Astrocyte (in vitro differentiated cells and primary cell): ENCODE results near the gene CORO2B. TPM values are rescaled to one million over a fixed set of nuclear protein-coding genes. Genes with fewer than 3 reads are reported as not detected.
A peak's percentile ranks its signal among the peaks of the same experiment; 100 is the strongest.

Experiments used
- DNase-seq: peaks from one replicate; pipeline ENCODE4 v3.0.0-alpha.2; 2010; ENCODE audit warnings: low read depth
- FAIRE-seq: peaks from 2 replicates; lab custom pipeline; 2011; peaks lifted over from hg19 to GRCh38; lab: Jason Lieb, UNC
- H2AFZ ChIP-seq: 2 replicates; pipeline ENCODE4 v1.6.0; 2012; ENCODE audit warnings: low read depth, low read length, inconsistent platforms
- H3K27ac ChIP-seq: 2 replicates; pipeline ENCODE4 v1.5.1; 2011; ENCODE audit warnings: low read depth, low read length, inconsistent platforms
- H3K27me3 ChIP-seq: 2 replicates; pipeline ENCODE4 v1.6.0; 2011; ENCODE audit warnings: low read length, inconsistent platforms; ENCODE audit not compliant: insufficient read depth
- H3K36me3 ChIP-seq: 2 replicates; pipeline ENCODE4 v1.5.1; 2011; ENCODE audit warnings: low read length, inconsistent platforms; ENCODE audit not compliant: insufficient read depth
- H3K4me1 ChIP-seq: 2 replicates; pipeline ENCODE4 v1.5.1; 2011; ENCODE audit warnings: low read length, inconsistent platforms; ENCODE audit not compliant: insufficient read depth
- H3K4me2 ChIP-seq: 2 replicates; pipeline ENCODE4 v1.6.0; 2012; ENCODE audit warnings: low read length, inconsistent platforms
- H3K4me3 ChIP-seq: 2 replicates; pipeline ENCODE4 v1.5.1; 2011; ENCODE audit warnings: low read depth, mild to moderate bottlenecking, low read length, inconsistent platforms; ENCODE audit not compliant: insufficient read depth
- H3K79me2 ChIP-seq: 2 replicates; pipeline ENCODE4 v1.6.0; 2012; ENCODE audit warnings: mild to moderate bottlenecking, low read length, inconsistent platforms; ENCODE audit not compliant: insufficient read depth
- H3K9ac ChIP-seq: 2 replicates; pipeline ENCODE4 v1.6.0; 2012; ENCODE audit warnings: mild to moderate bottlenecking, low read length, inconsistent platforms
- H3K9me3 ChIP-seq: 2 replicates; pipeline ENCODE4 v1.5.1; 2012; ENCODE audit warnings: low read depth, mild to moderate bottlenecking, low read length, inconsistent platforms; ENCODE audit not compliant: insufficient read depth
- H4K20me1 ChIP-seq: 2 replicates; pipeline ENCODE4 v1.6.0; 2012; ENCODE audit warnings: low read length, inconsistent platforms; ENCODE audit not compliant: insufficient read depth
- H3K27ac Mint-ChIP-seq: one replicate; pipeline ENCODE4 v1.8.0; 2021; ENCODE audit warnings: mild to moderate bottlenecking, mixed read lengths; ENCODE audit not compliant: unreplicated experiment
- H3K27me3 Mint-ChIP-seq: one replicate; pipeline ENCODE4 v1.8.0; 2021; ENCODE audit warnings: low read depth, mixed read lengths; ENCODE audit not compliant: unreplicated experiment
- H3K36me3 Mint-ChIP-seq: one replicate; pipeline ENCODE4 v1.8.0; 2021; ENCODE audit warnings: low read depth, mixed read lengths; ENCODE audit not compliant: unreplicated experiment
- H3K4me1 Mint-ChIP-seq: one replicate; pipeline ENCODE4 v1.8.0; 2021; ENCODE audit warnings: low read depth, mixed read lengths; ENCODE audit not compliant: unreplicated experiment
- H3K4me3 Mint-ChIP-seq: one replicate; pipeline ENCODE4 v1.8.0; 2021; ENCODE audit warnings: mild to moderate bottlenecking, moderate library complexity, mixed read lengths; ENCODE audit not compliant: unreplicated experiment
- H3K9me3 Mint-ChIP-seq: one replicate; pipeline ENCODE4 v1.8.0; 2021; ENCODE audit warnings: mild to moderate bottlenecking, mixed read lengths; ENCODE audit not compliant: unreplicated experiment
- CTCF ChIP-seq: IDR thresholded peaks from 2 replicates; pipeline ENCODE4 v1.5.1; 2011; ENCODE audit warnings: low read depth, mild to moderate bottlenecking, inconsistent platforms, low read length, moderate library complexity; ENCODE audit not compliant: insufficient read depth
- EZH2 ChIP-seq: IDR thresholded peaks from 2 replicates; pipeline ENCODE4 v1.6.1; 2012; ENCODE audit warnings: mild to moderate bottlenecking, low read length, inconsistent platforms; ENCODE audit not compliant: insufficient read depth
- total RNA-seq: library from RNA; stranded (reverse); gene quantifications from 2 replicates; pipeline ENCODE4 v1.2.1, GENCODE V29; 2021

The CORO2B gene
- total RNA-seq, 1 donor from 2014 or later: 7.4 TPM

- no peaks in the 10 kb centered on the region for H3K9me3 ChIP-seq
- H3K4me1 Mint-ChIP-seq: peaks cover 3% of the 10 kb centered on the region
- FAIRE-seq: no peak
- peaks cover 4% of the 10 kb centered on the region for H3K9me3 Mint-ChIP-seq
- no peak overlapping the region for H2AFZ ChIP-seq
- no peaks in the 10 kb centered on the region for H3K79me2 ChIP-seq
- H3K27ac Mint-ChIP-seq: no peak overlapping the region
- no peak overlapping the region for H3K4me3 Mint-ChIP-seq
- no peaks in the 10 kb centered on the region for H3K36me3 ChIP-seq
- TF ChIP-seq CTCF (no peak), EZH2 (no peak)
- H3K27ac ChIP-seq: no peak overlapping the region
- H3K4me1 ChIP-seq: no peaks in the 10 kb centered on the region
- H3K9ac ChIP-seq: no peak overlapping the region
- no peaks in the 10 kb centered on the region for H3K27me3 ChIP-seq
- H4K20me1 ChIP-seq: no peaks in the 10 kb centered on the region
- peaks cover 13% of the 10 kb centered on the region for H3K27me3 Mint-ChIP-seq
- peaks cover 15% of the 10 kb centered on the region for H3K36me3 Mint-ChIP-seq
- DNase-seq: no peak
- no peak overlapping the region for H3K4me2 ChIP-seq
- H3K4me3 ChIP-seq: no peak overlapping the region
These were observed 194.2 kb downstream of the CORO2B start for GRCh38 chr15:68773036-68773435.

- Histone ChIP-seq H3K79me2 (no peaks in the 10 kb centered on the region), H3K9me3 (no peaks in the 10 kb centered on the region), H3K36me3 (peaks cover 8% of the 10 kb centered on the region), H3K27me3 (no peaks in the 10 kb centered on the region), H2AFZ (no peak overlapping the region), H3K4me1 (no peaks in the 10 kb centered on the region), H3K4me3 (no peak overlapping the region), H3K4me2 (no peak overlapping the region), H4K20me1 (no peaks in the 10 kb centered on the region), H3K27ac (no peak overlapping the region), H3K9ac (no peak overlapping the region)
- no peaks in the 10 kb centered on the region for H3K4me1 Mint-ChIP-seq
- FAIRE-seq (no peak), DNase-seq (no peak)
- H3K9me3 Mint-ChIP-seq: peaks cover 4% of the 10 kb centered on the region
- H3K27me3 Mint-ChIP-seq: peaks cover 13% of the 10 kb centered on the region
- no peak for TF ChIP-seq EZH2
- no peak for TF ChIP-seq CTCF
- H3K4me3 Mint-ChIP-seq: no peak overlapping the region
- H3K36me3 Mint-ChIP-seq: peaks cover 15% of the 10 kb centered on the region
- H3K27ac Mint-ChIP-seq: no peak overlapping the region
These were observed 195.3 kb downstream of the CORO2B start for GRCh38 chr15:68774120-68774519.

DNA sequence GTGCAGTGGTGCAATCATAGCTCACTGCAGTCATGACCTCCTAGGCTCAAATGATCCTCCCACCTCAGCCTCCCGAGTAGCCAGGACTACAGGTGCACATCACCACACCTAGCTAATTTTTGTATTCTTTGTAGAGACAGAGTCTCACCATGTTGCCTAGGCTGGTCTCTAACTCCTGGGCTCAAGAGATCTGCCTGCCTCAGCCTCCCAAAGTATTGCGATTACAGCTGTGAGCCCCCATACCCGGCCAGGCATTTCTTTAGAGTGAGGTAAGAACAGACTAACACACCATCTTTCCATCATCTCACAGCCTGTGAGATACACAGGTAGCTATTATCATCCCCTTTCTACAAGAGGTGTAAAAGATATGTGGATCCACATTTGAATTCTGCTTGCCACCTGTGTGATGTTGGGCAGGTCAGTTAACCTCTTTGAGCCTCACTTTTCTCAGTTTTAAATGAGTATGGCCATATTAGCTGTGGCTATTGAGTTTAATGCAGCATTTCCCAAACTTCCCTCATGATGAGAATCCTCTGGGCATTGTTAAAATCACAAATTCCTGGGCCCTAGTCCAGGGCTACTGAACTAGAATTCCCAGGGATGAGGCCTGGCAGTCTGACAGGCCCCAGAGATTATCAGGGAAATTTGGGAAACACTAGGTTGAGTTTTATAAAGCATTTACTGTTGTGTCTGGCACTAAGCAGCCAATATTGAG lies 195.9 kb downstream of the CORO2B start:
- peaks cover 13% of the 10 kb centered on the region for H3K36me3 ChIP-seq
- no peak overlapping the region for H3K4me2 ChIP-seq
- DNase-seq (peak; percentile 12), FAIRE-seq (no peak)
- H3K4me1 ChIP-seq: no peaks in the 10 kb centered on the region
- H3K79me2 ChIP-seq: no peaks in the 10 kb centered on the region
- H2AFZ ChIP-seq: no peak overlapping the region
- no peaks in the 10 kb centered on the region for H3K9me3 ChIP-seq
- H3K9ac ChIP-seq: no peak overlapping the region
- no peaks in the 10 kb centered on the region for H4K20me1 ChIP-seq
- H3K4me3 ChIP-seq: no peak overlapping the region
- H3K36me3 Mint-ChIP-seq: peaks cover 16% of the 10 kb centered on the region
- H3K27ac Mint-ChIP-seq: no peak overlapping the region
- no peak overlapping the region for H3K4me3 Mint-ChIP-seq
- peaks cover 4% of the 10 kb centered on the region for H3K9me3 Mint-ChIP-seq
- TF ChIP-seq CTCF (no peak), EZH2 (no peak)
- no peaks in the 10 kb centered on the region for H3K4me1 Mint-ChIP-seq
- no peak overlapping the region for H3K27ac ChIP-seq
- peaks cover 10% of the 10 kb centered on the region for H3K27me3 Mint-ChIP-seq
- H3K27me3 ChIP-seq: no peaks in the 10 kb centered on the region
